ENCODE measurements around the gene TBC1D1.
"Not testable (repeated sequence)": the region's sequence is repeated elsewhere in the genome, so short reads cannot be mapped to it uniquely, and the experiment has no call there.

TBC1D1 gene

DNA sequence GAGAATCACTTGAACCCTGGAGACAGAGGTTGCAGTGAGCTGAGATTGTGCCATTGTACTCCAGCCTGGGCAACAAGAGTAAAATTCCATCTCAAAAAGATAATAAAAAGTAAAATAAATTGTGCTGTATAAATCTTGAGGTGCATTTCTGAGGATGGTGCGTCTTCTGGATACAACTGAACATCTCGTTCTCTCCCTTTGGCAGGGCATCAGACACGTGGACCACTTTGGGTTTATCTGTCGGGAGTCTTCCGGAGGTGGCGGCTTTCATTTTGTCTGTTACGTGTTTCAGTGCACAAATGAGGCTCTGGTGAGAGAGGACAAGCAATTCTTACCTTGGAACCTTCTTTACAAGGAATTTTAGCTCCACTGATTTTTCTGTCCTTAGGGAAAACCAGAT lies 129.5 kb downstream of the TBC1D1 start:
- no peak for DNase-seq

GRCh38 chr4:38020961-38021360 lies 130.1 kb downstream of the TBC1D1 start:
- not testable (repeated sequence) for DNase-seq

GRCh38 chr4:38021751-38022150 lies 130.9 kb downstream of the TBC1D1 start:
- DNase-seq: no peak

GRCh38 chr4:38023347-38024205 lies 132.7 kb downstream of the TBC1D1 start:
- DNase-seq: no peak

DNA sequence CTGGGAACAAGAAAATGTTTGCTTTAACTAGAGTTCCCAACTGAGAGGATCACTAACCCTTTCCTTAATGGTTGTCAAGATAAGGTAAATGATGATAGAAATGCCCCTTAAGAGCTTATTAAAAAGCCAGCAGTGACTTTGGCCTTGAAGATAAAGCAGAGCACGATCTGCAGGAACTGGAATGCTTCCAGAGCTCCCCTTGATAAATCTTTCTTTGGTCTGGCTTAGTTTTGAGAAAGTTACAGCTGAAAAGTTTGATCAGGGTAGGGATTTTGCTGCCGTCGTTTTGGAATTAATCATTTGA lies 133.3 kb downstream of the TBC1D1 start:
- no peak for DNase-seq

DNA sequence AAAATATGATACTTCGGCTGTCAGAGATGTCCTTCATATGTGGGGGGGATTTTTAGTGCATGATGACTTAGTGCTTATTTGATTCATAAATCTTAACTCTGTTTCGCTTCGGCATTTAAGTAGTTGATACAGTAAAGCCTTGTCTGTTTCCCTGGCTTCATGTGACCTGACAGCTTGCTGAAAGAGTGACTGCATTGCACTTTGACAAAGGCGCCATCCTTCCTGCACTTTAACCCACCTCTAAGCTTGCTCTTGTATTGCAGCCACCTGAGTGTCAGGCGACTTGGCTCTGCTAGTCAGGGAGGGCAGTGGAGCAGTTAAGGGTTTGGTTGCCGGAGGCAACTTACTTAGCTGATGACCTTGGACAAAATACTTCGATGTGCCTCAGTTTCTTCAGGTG lies 134.8 kb downstream of the TBC1D1 start:
- no peak for DNase-seq

- DNase-seq: no peak
These were observed 135.4 kb downstream of the TBC1D1 start for GRCh38 chr4:38026158-38026740.

- DNase-seq: no peak
These were observed 139.1 kb downstream of the TBC1D1 start for GRCh38 chr4:38030023-38030422.

GRCh38 chr4:38034986-38035882 lies 144.3 kb downstream of the TBC1D1 start:
- DNase-seq: peak; percentile 61

DNA sequence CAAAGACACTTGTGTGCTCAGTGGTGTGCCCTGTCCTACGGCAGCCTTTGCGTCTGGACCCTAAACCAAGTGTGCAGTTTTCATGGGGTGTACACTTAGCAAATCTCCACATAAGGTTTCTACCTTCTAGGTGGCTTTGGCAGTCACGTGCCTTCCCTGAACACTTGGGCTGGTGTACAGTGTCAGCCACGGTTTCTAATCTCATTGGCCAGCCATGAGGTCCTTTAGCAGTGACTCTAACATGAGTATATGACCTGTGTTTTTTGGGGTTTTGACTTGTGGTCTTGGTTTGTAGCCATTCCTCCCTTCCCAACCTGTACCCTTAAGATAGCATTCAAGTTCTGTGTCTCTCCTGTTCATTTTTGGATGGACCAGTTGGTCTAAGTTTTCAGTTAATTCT lies 145.7 kb downstream of the TBC1D1 start:
- no peak for DNase-seq

DNA sequence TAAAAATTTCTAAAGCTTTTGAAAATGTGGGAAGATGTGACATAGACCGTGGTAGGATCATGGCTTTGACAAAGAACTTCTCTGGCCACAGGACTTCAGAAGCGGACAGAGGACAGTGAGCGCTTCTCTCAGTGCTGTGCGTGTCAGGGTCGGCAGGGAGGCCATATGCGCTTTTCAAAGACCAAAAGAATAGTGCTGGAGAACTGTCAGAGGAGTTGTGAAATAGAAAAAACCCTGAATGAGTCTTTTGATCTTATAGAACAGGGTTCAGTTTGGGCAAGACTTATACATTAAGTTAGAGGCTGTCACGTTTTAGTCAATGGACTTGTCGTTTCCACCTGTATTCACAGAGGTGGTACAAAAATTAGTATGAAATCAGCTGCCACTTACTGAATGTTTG lies 146.7 kb downstream of the TBC1D1 start:
- DNase-seq: no peak

DNA sequence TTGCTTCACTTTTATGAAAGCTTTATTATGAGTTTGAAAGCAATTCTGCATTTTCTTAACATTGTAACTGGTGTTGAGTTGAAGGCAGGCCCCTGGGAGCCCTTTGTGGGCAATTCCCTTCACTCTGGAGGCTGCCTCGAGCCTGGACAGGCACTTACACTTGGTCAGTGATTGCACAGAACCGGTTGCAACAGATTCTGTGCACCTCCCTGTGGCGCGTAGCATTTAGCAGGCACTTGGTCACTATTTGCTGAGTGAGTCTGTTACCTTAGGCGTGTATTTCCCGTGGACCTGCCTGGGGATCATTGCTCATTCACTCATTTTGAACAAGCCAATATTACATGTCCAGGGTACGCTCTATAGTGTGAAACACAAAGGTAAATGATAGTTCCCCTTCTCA lies 149.7 kb downstream of the TBC1D1 start:
- no peak for DNase-seq

DNA sequence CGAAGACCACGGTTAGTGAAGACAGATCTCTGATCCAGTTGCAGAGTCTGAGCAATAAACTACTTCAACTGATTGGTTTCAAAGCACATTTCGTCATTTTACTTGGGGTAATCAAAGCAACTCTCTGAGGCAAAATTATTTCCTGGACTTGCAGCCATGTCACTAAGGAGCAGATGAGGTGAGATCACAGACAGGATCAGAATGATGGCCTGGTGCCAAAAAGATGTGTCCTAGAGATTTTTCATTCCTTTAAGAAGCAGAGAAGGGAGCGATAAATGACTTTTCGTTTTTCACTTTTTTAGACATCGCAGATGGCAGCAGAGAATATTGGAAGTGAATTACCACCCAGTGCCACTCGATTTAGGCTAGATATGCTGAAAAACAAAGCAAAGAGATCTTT lies 153.2 kb downstream of the TBC1D1 start:
- no peak for DNase-seq

- DNase-seq: no peak
These were observed 154.6 kb downstream of the TBC1D1 start for GRCh38 chr4:38045289-38045988.

DNA sequence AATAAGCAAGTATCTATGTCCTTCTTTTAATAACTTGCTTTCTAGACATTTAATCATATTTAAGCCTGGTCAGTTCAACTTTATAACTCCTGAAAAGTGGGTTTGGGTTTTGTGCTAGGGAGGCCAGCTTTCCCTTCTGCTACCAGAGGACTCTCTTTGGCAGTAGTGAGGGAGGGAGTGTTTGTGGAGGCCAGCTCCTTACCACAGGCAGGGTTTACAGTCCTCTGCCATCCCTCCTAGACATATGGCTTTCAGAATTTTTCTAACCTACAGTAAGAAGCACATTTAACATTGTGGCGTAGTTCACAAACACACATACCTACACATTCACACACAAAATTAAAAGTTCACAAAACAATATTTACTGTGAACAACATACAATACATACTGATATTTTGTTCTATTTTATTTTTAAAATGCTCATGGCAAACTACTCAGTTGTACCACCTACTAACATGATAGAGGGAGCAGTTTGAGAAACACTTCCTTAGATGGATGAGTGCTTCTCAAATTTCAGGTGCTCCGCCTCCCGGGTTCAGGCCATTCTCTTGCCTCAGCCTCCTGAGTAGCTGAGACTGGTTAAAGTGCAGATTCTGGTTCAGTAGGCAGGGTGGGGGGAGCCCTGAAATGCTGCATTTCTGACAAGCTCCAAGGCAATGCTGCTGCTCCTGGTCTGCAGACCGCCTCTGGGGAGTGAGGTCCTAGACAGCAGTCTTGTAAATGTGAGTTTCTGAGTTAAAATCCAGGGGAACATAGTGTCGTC lies 156.0 kb downstream of the TBC1D1 start:
- DNase-seq: no peak

DNA sequence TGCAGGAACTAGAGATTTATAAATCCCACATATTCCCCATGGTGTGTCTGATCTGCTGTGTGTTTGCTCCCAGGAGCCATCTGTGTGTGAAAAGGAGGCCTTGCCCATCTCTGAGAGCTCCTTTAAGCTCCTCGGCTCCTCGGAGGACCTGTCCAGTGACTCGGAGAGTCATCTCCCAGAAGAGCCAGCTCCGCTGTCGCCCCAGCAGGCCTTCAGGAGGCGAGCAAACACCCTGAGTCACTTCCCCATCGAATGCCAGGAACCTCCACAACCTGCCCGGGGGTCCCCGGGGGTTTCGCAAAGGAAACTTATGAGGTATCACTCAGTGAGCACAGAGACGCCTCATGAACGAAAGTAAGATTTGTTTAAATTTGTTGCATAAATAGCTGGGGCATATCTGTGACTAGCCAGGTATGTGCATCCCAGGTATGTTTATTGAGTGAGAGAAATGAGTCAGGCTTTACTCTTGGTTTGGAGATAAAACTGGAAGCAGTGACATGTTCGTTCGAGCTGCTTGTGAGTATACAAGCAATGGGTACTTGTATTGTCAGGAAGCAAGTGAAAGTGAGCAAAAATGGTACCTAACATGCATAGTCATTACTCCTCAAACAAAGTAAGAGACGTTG lies 158.8 kb downstream of the TBC1D1 start:
- no peak for DNase-seq

DNA sequence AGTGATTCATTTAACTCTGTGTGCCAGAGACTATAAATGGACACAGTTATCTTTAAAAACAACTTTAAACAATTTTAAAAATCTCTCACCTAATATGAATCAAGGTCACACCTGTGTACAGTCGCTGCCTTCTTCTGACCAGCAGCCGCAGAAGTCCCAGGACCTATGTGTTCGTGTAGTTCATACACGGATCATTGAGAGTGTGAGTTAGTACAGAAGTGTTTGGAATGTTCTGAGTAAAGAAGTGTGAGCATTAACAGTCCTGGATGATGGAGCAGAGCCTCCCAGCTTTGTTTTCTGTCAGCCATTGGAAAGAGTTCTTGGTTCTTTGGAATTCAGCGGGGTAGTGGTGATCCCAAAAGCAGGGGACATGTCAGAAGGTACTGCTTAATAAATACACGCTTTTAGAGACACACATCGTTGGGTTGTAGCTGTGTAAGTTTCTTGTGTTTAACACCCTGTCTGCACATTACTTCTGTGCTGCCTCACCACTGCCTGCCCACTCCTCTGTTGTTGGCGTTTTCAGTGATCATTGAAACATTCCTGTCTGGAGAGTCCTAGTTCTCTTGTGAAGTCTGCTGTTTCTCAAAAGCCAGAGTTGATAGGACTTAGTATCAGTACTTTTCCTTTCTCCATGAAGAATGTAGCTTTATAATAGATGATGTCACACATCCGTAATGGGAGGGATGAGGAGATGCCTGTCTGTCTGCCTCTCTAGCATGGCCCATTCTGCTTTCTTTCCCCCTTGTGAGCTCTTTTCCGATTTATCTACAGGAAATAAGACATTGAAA lies 159.9 kb downstream of the TBC1D1 start:
- DNase-seq: no peak

DNA sequence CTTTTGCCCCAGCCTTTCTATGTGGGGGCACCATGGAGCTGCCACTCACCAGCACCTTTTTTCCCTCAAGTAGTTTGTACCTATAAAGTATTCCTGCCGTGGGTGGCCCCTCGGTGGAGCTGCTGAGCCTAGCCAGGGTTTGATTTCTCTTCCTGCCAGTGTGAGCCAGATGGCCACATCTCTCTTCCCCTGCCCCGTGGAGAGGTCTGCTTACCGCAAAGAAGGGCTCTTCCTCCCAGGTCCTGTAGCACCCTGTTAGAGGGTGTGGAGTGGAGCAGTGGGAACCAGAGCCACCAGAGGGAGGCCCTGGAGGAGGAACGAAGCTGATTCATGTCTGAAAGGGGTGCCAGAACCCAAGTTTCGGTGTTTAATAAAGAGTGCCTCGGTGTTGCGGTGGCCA lies 164.7 kb downstream of the TBC1D1 start:
- peak; percentile 4 for DNase-seq

GRCh38 chr4:38056011-38056685 lies 165.3 kb downstream of the TBC1D1 start:
- DNase-seq: no peak

GRCh38 chr4:38058151-38058550 lies 167.3 kb downstream of the TBC1D1 start:
- no peak for DNase-seq

All from NCI-H1694 (cell line).